MM.1S (cell line): ENCODE results near the gene CABP2.

ENCODE experiments used
- DNase-seq: peaks from one replicate; pipeline ENCODE4 v3.0.0-alpha.2; 2015
- H2AFZ ChIP-seq: fragments of 300-600 bp; sonication (generic); 2 replicates; pipeline ENCODE4 v1.6.0; 2016; ENCODE audit warnings: antibody characterized with exemption, low read length
- H3F3A ChIP-seq: fragments of 300-600 bp; sonication (generic); 2 replicates; pipeline ENCODE4 v1.6.1; 2016; ENCODE audit warnings: mild to moderate bottlenecking, antibody characterized with exemption, low read length, moderate library complexity, mixed read lengths; ENCODE audit not compliant: insufficient read depth
- H3K27ac ChIP-seq: fragments of 300-600 bp; sonication (generic); 2 replicates; pipeline ENCODE4 v1.5.1; 2016; ENCODE audit warnings: mild to moderate bottlenecking, low read length
- H3K27me3 ChIP-seq: fragments of 300-600 bp; sonication (generic); replicated peaks from 2 replicates; pipeline ENCODE4 v1.6.0; 2016; ENCODE audit warnings: low read length; ENCODE audit not compliant: insufficient read depth
- H3K36me3 ChIP-seq: fragments of 300-600 bp; sonication (generic); replicated peaks from 2 replicates; pipeline ENCODE4 v1.6.1; 2016; ENCODE audit warnings: mild to moderate bottlenecking, low read length, mixed read lengths; ENCODE audit not compliant: insufficient read depth
- H3K4me1 ChIP-seq: fragments of 300-600 bp; sonication (generic); 2 replicates; pipeline ENCODE4 v1.6.1; 2016; ENCODE audit warnings: low read length, mixed read lengths
- H3K4me2 ChIP-seq: fragments of 300-600 bp; sonication (generic); 2 replicates; pipeline ENCODE4 v1.6.0; 2016; ENCODE audit warnings: low read depth, low read length
- H3K4me3 ChIP-seq: fragments of 300-600 bp; sonication (generic); 2 replicates; pipeline ENCODE4 v1.5.1; 2016; ENCODE audit warnings: low read length, mixed read lengths
- H3K79me2 ChIP-seq: fragments of 300-600 bp; sonication (generic); 2 replicates; pipeline ENCODE4 v1.6.1; 2016; ENCODE audit warnings: mixed run types, low read length, mixed read lengths
- H3K9ac ChIP-seq: fragments of 300-600 bp; sonication (generic); 2 replicates; pipeline ENCODE4 v1.6.1; 2016; ENCODE audit warnings: low read length, mixed read lengths
- H3K9me2 ChIP-seq: fragments of 300-600 bp; sonication (generic); replicated peaks from 2 replicates; pipeline ENCODE4 v1.6.1; 2016; ENCODE audit warnings: mild to moderate bottlenecking, low read length, mixed read lengths; ENCODE audit not compliant: insufficient read depth
- H3K9me3 ChIP-seq: fragments of 300-600 bp; sonication (generic); replicated peaks from 2 replicates; pipeline ENCODE4 v1.6.1; 2016; ENCODE audit warnings: mild to moderate bottlenecking, low read length, mixed read lengths; ENCODE audit not compliant: insufficient read depth
- H4K20me1 ChIP-seq: fragments of 300-600 bp; sonication (generic); 2 replicates; pipeline ENCODE4 v1.6.1; 2016; ENCODE audit warnings: mild to moderate bottlenecking, low read length, moderate library complexity, mixed read lengths; ENCODE audit not compliant: insufficient read depth
- EZH2 ChIP-seq: fragments of 300-600 bp; sonication (generic); optimal IDR thresholded peaks from 2 replicates; pipeline ENCODE3; 2017; ENCODE audit warnings: low read depth, mild to moderate bottlenecking, antibody characterized with exemption, low read length, mixed read lengths
- EZH2phosphoT487 ChIP-seq: fragments of 300-600 bp; sonication (generic); IDR thresholded peaks from 2 replicates; pipeline ENCODE4 v1.6.1; 2018; ENCODE audit warnings: antibody characterized with exemption, low read length
- TF ChIP-seq, protein P1 (sequence below): fragments of 300-600 bp; sonication (generic); IDR thresholded peaks from 2 replicates; pipeline ENCODE4 v1.5.1; 2016; ENCODE audit warnings: antibody characterized with exemption, low read length, mixed read lengths

Gene CABP2

GRCh38 chr11:67538306-67538705 is 15.1 kb upstream of the CABP2 start:
- TF ChIP-seq EZH2phosphoT487 (no peak), EZH2 (no peak)
- TF ChIP-seq, protein P1, sequence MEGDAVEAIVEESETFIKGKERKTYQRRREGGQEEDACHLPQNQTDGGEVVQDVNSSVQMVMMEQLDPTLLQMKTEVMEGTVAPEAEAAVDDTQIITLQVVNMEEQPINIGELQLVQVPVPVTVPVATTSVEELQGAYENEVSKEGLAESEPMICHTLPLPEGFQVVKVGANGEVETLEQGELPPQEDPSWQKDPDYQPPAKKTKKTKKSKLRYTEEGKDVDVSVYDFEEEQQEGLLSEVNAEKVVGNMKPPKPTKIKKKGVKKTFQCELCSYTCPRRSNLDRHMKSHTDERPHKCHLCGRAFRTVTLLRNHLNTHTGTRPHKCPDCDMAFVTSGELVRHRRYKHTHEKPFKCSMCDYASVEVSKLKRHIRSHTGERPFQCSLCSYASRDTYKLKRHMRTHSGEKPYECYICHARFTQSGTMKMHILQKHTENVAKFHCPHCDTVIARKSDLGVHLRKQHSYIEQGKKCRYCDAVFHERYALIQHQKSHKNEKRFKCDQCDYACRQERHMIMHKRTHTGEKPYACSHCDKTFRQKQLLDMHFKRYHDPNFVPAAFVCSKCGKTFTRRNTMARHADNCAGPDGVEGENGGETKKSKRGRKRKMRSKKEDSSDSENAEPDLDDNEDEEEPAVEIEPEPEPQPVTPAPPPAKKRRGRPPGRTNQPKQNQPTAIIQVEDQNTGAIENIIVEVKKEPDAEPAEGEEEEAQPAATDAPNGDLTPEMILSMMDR, result no peak
- no peaks in the 10 kb centered on the region for H4K20me1 ChIP-seq
- H3K27me3 ChIP-seq, result peaks cover 7% of the 10 kb centered on the region; the same call in 1 of the 2 replicates
- H3K4me3 ChIP-seq, result no peak overlapping the region
- H3F3A ChIP-seq, result no peaks in the 10 kb centered on the region
- no peaks in the 10 kb centered on the region for H3K36me3 ChIP-seq
- no peak overlapping the region for H3K9ac ChIP-seq
- H3K9me3 ChIP-seq, result no peaks in the 10 kb centered on the region
- no peaks in the 10 kb centered on the region for H3K9me2 ChIP-seq
- H3K4me1 ChIP-seq, result no peaks in the 10 kb centered on the region
- DNase-seq, result no peak
- H3K27ac ChIP-seq, result no peak overlapping the region
- H3K4me2 ChIP-seq, result no peak overlapping the region
- no peaks in the 10 kb centered on the region for H3K79me2 ChIP-seq
- no peak overlapping the region for H2AFZ ChIP-seq

DNA sequence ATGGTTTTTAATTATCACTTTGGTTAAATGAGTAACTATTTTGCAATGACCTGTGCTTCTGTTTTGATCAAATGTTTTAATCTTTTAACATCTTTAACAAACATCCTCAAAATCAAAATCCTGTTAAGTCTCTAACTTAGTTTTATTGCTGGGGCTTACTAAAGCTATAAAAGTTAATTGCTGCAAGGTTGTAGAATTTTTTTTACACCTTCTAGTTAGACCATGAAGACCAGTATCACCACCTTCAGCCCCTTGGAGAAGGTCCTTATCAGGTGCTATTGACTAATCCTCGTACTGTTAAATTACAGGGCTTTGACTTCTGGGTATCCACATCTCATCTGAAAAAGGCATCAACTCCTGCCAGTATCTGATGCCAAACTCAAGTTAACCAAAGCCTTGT is 12.3 kb upstream of the CABP2 start:
- DNase-seq, result no peak
- no peaks in the 10 kb centered on the region for H3K9me3 ChIP-seq
- TF ChIP-seq EZH2phosphoT487, result no peak
- TF ChIP-seq, protein P1, result no peak
- TF ChIP-seq EZH2, result no peak

GRCh38 chr11:67534070-67534679 is 10.9 kb upstream of the CABP2 start:
- no peaks in the 10 kb centered on the region for H3K4me1 ChIP-seq
- no peaks in the 10 kb centered on the region for H3K9me2 ChIP-seq
- H3K4me2 ChIP-seq, result no peak overlapping the region
- TF ChIP-seq, protein P1, result no peak
- TF ChIP-seq EZH2phosphoT487 (no peak), EZH2 (no peak)
- no peaks in the 10 kb centered on the region for H3K79me2 ChIP-seq
- H3K4me3 ChIP-seq, result no peak overlapping the region
- DNase-seq, result no peak
- peaks cover 28% of the 10 kb centered on the region for H3K27me3 ChIP-seq
- no peaks in the 10 kb centered on the region for H3K36me3 ChIP-seq
- no peaks in the 10 kb centered on the region for H3K9me3 ChIP-seq
- no peaks in the 10 kb centered on the region for H4K20me1 ChIP-seq
- no peak overlapping the region for H3K9ac ChIP-seq
- H3K27ac ChIP-seq, result no peak overlapping the region
- H2AFZ ChIP-seq, result no peak overlapping the region
- no peaks in the 10 kb centered on the region for H3F3A ChIP-seq

More for the DNA sequence above, 12.3 kb upstream of the CABP2 start:
- Histone ChIP-seq H3K27me3 (peaks cover 14% of the 10 kb centered on the region), H3K9me2 (no peaks in the 10 kb centered on the region), H2AFZ (no peak overlapping the region), H3K27ac (no peak overlapping the region), H3F3A (no peaks in the 10 kb centered on the region), H3K79me2 (no peaks in the 10 kb centered on the region), H3K36me3 (no peaks in the 10 kb centered on the region), H3K4me1 (no peaks in the 10 kb centered on the region), H3K9ac (no peak overlapping the region), H4K20me1 (no peaks in the 10 kb centered on the region), H3K4me3 (no peak overlapping the region), H3K4me2 (no peak overlapping the region)
